Smooth muscle cell (in vitro differentiated cells): ENCODE results near the gene KRTAP8-1. TPM values are rescaled to one million over a fixed set of nuclear protein-coding genes. Genes with fewer than 3 reads are reported as not detected.

ENCODE experiments used
- DNase-seq: peaks from one replicate; lab custom pipeline; 2025; ENCODE audit not compliant: unreplicated experiment; lab: John Stamatoyannopoulos, UW
- H2AFZ ChIP-seq: fragments of 200-600 bp; sonication (generic); 2 replicates; pipeline ENCODE4 v1.6.0; 2016; ENCODE audit warnings: antibody characterized with exemption, low read depth, mild to moderate bottlenecking
- H3F3A ChIP-seq: fragments of 200-600 bp; sonication (generic); 2 replicates; pipeline ENCODE4 v1.6.0; 2017; ENCODE audit warnings: antibody characterized with exemption, low read depth
- H3K27ac ChIP-seq: fragments of 200-600 bp; sonication (generic); 2 replicates; pipeline ENCODE4 v1.5.1; 2016; ENCODE audit warnings: low read depth, mild to moderate bottlenecking
- H3K27me3 ChIP-seq: fragments of 200-600 bp; sonication (generic); 2 replicates; pipeline ENCODE4 v1.6.1; 2016; ENCODE audit warnings: low read depth, mild to moderate bottlenecking
- H3K36me3 ChIP-seq: fragments of 200-600 bp; sonication (generic); 2 replicates; pipeline ENCODE4 v1.5.1; 2016; ENCODE audit warnings: low read depth
- H3K4me1 ChIP-seq: fragments of 200-600 bp; sonication (generic); 2 replicates; pipeline ENCODE4 v1.5.1; 2016; ENCODE audit warnings: low read depth
- H3K4me2 ChIP-seq: fragments of 200-600 bp; sonication (generic); 2 replicates; pipeline ENCODE4 v1.6.0; 2016; ENCODE audit warnings: mild to moderate bottlenecking
- H3K4me3 ChIP-seq: fragments of 200-600 bp; sonication (generic); 2 replicates; pipeline ENCODE4 v1.5.1; 2016; ENCODE audit warnings: mild to moderate bottlenecking
- H3K79me2 ChIP-seq: fragments of 200-600 bp; sonication (generic); 2 replicates; pipeline ENCODE4 v1.6.0; 2016; ENCODE audit warnings: low read depth, mild to moderate bottlenecking
- H3K9ac ChIP-seq: fragments of 200-600 bp; sonication (generic); 2 replicates; pipeline ENCODE4 v1.6.0; 2016; ENCODE audit warnings: low read depth
- H3K9me3 ChIP-seq: fragments of 200-600 bp; sonication (generic); replicated peaks from 2 replicates; pipeline ENCODE4 v1.5.1; 2016; ENCODE audit warnings: low read depth
- H4K20me1 ChIP-seq: fragments of 200-600 bp; sonication (generic); 2 replicates; pipeline ENCODE4 v1.6.0; 2016; ENCODE audit warnings: low read depth
- WGBS: methylation state at CpG from one replicate; pipeline ENCODE4 v1.1.7; 2016; ENCODE audit warnings: low lambda C conversion rate; 5-methylcytosine and 5-hydroxymethylcytosine counted together
- polyA plus RNA-seq: library from polyadenylated mRNA; unstranded; fragments of >200 nt; fragmentation: Nextera tagmentation; extraction: Ambion mirVana; gene quantifications from 2 replicates; pipeline ENCODE4 v1.2.1, GENCODE V29; 2016
- total RNA-seq: library from RNA; depleted of rRNA; stranded (reverse); fragments of >200 nt; gene quantifications from 2 replicates; pipeline ENCODE4 v1.2.3, GENCODE V29; 2014
- TF ChIP-seq, protein P1 (sequence below): fragments of 200-600 bp; sonication (generic); IDR thresholded peaks from 2 replicates; pipeline ENCODE4 v1.5.1; 2017; ENCODE audit warnings: borderline replicate concordance, mild to moderate bottlenecking, antibody characterized with exemption; ENCODE audit not compliant: insufficient read depth, poor library complexity, severe bottlenecking

KRTAP8-1 gene
- total and polyA plus RNA-seq, 2 experiments from 2014 or later = not detected

DNA sequence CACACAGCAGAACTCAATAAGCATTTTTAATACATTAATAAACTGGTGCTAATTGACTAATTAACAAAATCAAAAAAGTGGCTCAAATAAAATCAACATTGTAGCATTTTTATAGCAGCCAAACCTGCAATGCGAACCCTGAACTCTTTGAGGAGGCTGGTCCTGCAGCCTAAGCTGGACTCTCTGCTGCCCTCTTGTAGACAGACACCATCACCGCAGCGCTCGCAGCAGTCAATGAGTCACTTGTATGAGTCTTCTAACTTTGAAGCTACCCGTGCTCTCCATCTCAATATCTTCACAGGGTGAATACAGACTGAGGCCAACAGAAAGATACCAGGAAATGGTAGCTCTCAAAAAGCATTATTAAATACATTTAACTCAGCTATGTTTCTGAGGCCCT lies 26.2 kb upstream of the KRTAP8-1 start:
- Histone ChIP-seq H3K4me3 (no peak overlapping the region), H3K27ac (no peak overlapping the region), H3K9ac (no peak overlapping the region), H3K36me3 (no peaks in the 10 kb centered on the region), H3K9me3 (no peaks in the 10 kb centered on the region), H3K4me1 (no peaks in the 10 kb centered on the region), H3K27me3 (no peaks in the 10 kb centered on the region), H3K4me2 (no peak overlapping the region), H3K79me2 (no peaks in the 10 kb centered on the region), H3F3A (no peaks in the 10 kb centered on the region), H4K20me1 (no peaks in the 10 kb centered on the region), H2AFZ (no peak overlapping the region)
- 12% methylated on average over 5 of the region's 5 CpGs for WGBS
- TF ChIP-seq, protein P1, sequence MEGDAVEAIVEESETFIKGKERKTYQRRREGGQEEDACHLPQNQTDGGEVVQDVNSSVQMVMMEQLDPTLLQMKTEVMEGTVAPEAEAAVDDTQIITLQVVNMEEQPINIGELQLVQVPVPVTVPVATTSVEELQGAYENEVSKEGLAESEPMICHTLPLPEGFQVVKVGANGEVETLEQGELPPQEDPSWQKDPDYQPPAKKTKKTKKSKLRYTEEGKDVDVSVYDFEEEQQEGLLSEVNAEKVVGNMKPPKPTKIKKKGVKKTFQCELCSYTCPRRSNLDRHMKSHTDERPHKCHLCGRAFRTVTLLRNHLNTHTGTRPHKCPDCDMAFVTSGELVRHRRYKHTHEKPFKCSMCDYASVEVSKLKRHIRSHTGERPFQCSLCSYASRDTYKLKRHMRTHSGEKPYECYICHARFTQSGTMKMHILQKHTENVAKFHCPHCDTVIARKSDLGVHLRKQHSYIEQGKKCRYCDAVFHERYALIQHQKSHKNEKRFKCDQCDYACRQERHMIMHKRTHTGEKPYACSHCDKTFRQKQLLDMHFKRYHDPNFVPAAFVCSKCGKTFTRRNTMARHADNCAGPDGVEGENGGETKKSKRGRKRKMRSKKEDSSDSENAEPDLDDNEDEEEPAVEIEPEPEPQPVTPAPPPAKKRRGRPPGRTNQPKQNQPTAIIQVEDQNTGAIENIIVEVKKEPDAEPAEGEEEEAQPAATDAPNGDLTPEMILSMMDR = peak; percentile 57
- no peak for DNase-seq

DNA sequence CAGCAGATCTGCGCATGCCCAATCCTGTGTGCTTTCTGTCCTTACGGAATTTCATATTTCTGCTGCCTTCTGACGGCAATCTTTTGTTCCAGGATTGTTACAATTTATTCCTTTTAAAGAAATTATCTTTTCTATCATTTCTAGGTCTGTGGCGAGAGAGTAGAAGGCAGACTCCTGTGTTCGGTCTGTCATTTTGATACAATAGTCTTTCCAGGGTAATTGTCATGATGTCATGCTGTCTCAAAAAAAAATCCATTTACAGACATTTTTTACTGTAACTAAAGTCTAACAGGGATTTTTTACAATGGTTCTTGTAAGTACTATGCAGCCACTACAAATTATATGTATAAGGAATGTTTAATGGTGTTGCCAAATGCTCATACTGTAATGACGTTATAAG lies 25.5 kb upstream of the KRTAP8-1 start:
- H3K4me2 ChIP-seq = no peak overlapping the region
- no peaks in the 10 kb centered on the region for H4K20me1 ChIP-seq
- TF ChIP-seq, protein P1 = no peak
- 93% methylated on average over 6 of the region's 6 CpGs for WGBS
- H3K27ac ChIP-seq = no peak overlapping the region
- no peak overlapping the region for H3K9ac ChIP-seq
- no peaks in the 10 kb centered on the region for H3K36me3 ChIP-seq
- H3K27me3 ChIP-seq = no peaks in the 10 kb centered on the region
- DNase-seq = no peak
- no peaks in the 10 kb centered on the region for H3K79me2 ChIP-seq
- no peaks in the 10 kb centered on the region for H3K9me3 ChIP-seq
- H3K4me3 ChIP-seq = no peak overlapping the region
- no peaks in the 10 kb centered on the region for H3K4me1 ChIP-seq
- no peak overlapping the region for H2AFZ ChIP-seq
- H3F3A ChIP-seq = no peaks in the 10 kb centered on the region

DNA sequence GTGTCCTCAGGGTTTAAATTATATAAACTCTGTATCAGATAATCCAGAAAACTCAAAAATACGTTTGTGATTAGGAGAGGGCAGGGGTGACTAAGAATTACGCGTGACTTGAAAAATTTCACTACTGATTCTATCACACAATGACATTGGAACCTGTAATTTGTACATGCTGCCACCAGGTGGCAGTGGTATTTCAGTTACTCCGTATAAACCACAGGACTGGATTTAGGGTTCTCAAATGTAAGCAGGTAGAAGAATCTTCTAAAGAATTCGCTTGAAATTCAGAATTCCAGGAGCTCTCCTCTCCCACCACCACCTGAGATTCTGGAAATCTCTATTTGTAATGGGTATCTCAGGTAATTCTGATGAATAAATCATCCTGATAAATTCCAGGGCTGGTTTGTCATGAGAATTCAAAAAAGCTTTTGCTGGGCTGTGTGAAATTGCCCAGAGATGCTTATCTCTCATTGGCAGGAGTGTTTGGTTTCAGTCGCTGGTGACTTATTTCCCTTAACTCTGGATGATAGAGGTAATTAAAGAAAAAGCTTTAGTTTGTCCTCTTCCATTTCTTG lies 18.2 kb upstream of the KRTAP8-1 start:
- Histone ChIP-seq H3K4me1 (no peaks in the 10 kb centered on the region), H2AFZ (no peak overlapping the region), H3F3A (no peaks in the 10 kb centered on the region), H3K9ac (no peak overlapping the region), H3K36me3 (no peaks in the 10 kb centered on the region), H3K79me2 (no peaks in the 10 kb centered on the region), H3K27me3 (no peaks in the 10 kb centered on the region), H3K9me3 (no peaks in the 10 kb centered on the region), H3K27ac (no peak overlapping the region), H3K4me2 (no peak overlapping the region), H4K20me1 (no peaks in the 10 kb centered on the region), H3K4me3 (no peak overlapping the region)
- DNase-seq = no peak
- TF ChIP-seq, protein P1 = peak; percentile 52
- 20% methylated on average over 6 of the region's 6 CpGs for WGBS

DNA sequence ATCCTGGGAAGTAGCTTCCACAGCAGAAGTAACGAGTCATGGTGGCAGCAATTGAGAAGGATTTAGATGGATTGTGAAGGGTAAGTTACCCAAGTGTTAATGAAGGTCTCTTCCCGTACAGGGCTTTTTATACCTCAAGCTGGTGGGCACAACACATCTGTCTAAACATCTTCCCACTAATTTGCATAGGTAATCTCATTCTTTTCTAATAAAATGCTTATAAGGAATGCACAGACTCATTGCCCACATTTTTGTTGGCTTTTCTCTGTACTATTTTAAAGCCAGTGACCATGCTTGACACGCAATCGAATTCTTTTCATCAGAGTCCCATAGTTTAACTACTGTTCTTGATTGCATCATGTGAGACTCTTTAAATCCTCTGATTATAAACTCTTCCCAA lies 16.6 kb upstream of the KRTAP8-1 start, which contains the start of gene KRTAP7-1:
Gene KRTAP7-1 (minus strand): TSS at position 101 of the 400 bp plus-strand sequence. CDS start 61 bp downstream, at position 40.
- H2AFZ ChIP-seq = no peak within 1 kb of the TSS
- no peaks in the 10 kb centered on the region for H3K4me1 ChIP-seq
- no peaks in the 10 kb centered on the region for H3K79me2 ChIP-seq
- no peak within 1 kb of the TSS for H3K4me3 ChIP-seq
- 82% methylated on average over 4 of the region's 4 CpGs for WGBS
- no peak within 1 kb of the TSS for H3K9ac ChIP-seq
- no peaks in the 10 kb centered on the region for H3K9me3 ChIP-seq
- no peak for DNase-seq
- no peak within 1 kb of the TSS for H3K27ac ChIP-seq
- H3K27me3 ChIP-seq = no peaks in the 10 kb centered on the region
- H3K4me2 ChIP-seq = no peak within 1 kb of the TSS
- no peaks in the 10 kb centered on the region for H3K36me3 ChIP-seq
- H4K20me1 ChIP-seq = no peaks in the 10 kb centered on the region
- H3F3A ChIP-seq = no peaks in the 10 kb centered on the region
- TF ChIP-seq, protein P1 = no peak
